GM23338 (cell line): ENCODE results near the gene UNC45A. TPM values are rescaled to one million over a fixed set of nuclear protein-coding genes. Genes with fewer than 3 reads are reported as not detected.

Source experiments
- ATAC-seq: fragments of 200-7000 bp; cut with Tn5 transposase; 3 replicates; pipeline ENCODE4 v1.9.1; 2020
- DNase-seq: peaks from one replicate; pipeline ENCODE4 v3.0.0-alpha.2; 2015; ENCODE audit warnings: low spot score
- H2AFZ ChIP-seq: fragments of 200-600 bp; sonication (generic); 2 replicates; pipeline ENCODE4 v1.8.0; 2016; ENCODE audit warnings: antibody characterized with exemption, mild to moderate bottlenecking, moderate library complexity
- H3F3A ChIP-seq: fragments of 200-600 bp; sonication (generic); replicated peaks from 2 replicates; pipeline ENCODE4 v1.8.0; 2017; ENCODE audit warnings: antibody characterized with exemption, mixed run types, low read depth
- H3K27ac ChIP-seq: fragments of 200-600 bp; sonication (generic); 2 replicates; pipeline ENCODE4 v1.6.1; 2016; ENCODE audit warnings: low read depth
- H3K27me3 ChIP-seq: fragments of 200-600 bp; sonication (generic); 2 replicates; pipeline ENCODE4 v1.8.0; 2016; ENCODE audit warnings: mild to moderate bottlenecking, mixed run types, moderate library complexity; ENCODE audit not compliant: insufficient read depth
- H3K36me3 ChIP-seq: fragments of 200-600 bp; sonication (generic); 2 replicates; pipeline ENCODE4 v1.8.0; 2016; ENCODE audit warnings: mild to moderate bottlenecking; ENCODE audit not compliant: insufficient read depth
- H3K4me1 ChIP-seq: fragments of 200-600 bp; sonication (generic); 2 replicates; pipeline ENCODE4 v1.8.0; 2016; ENCODE audit warnings: mild to moderate bottlenecking, moderate library complexity; ENCODE audit not compliant: insufficient read depth
- H3K4me2 ChIP-seq: fragments of 200-600 bp; sonication (generic); 2 replicates; pipeline ENCODE4 v1.7.1; 2017; ENCODE audit warnings: mixed run types
- H3K4me3 ChIP-seq: fragments of 200-600 bp; sonication (generic); 2 replicates; pipeline ENCODE4 v1.6.1; 2016; ENCODE audit warnings: mixed run types
- H3K79me2 ChIP-seq: fragments of 200-600 bp; sonication (generic); replicated peaks from 2 replicates; pipeline ENCODE4 v1.8.0; 2017; ENCODE audit warnings: mild to moderate bottlenecking; ENCODE audit not compliant: insufficient read depth
- H3K9me2 ChIP-seq: fragments of 200-600 bp; sonication (generic); 2 replicates; pipeline ENCODE4 v1.8.0; 2017; ENCODE audit not compliant: insufficient read depth
- H4K20me1 ChIP-seq: fragments of 200-600 bp; sonication (generic); replicated peaks from 2 replicates; pipeline ENCODE4 v1.8.0; 2017; ENCODE audit warnings: mild to moderate bottlenecking; ENCODE audit not compliant: insufficient read depth
- H3K27ac Mint-ChIP-seq: 2 replicates; pipeline ENCODE4 v1.8.0; 2020; ENCODE audit warnings: inconsistent platforms, mild to moderate bottlenecking, moderate library complexity, mixed read lengths
- H3K27me3 Mint-ChIP-seq: 3 replicates; pipeline ENCODE4 v1.8.0; 2022; ENCODE audit warnings: low read depth, mild to moderate bottlenecking, moderate library complexity, mixed read lengths, inconsistent platforms; ENCODE audit not compliant: insufficient read depth, poor library complexity
- H3K36me3 Mint-ChIP-seq: 3 replicates; pipeline ENCODE4 v1.8.0; 2021; ENCODE audit warnings: low read depth, mild to moderate bottlenecking, inconsistent platforms, moderate library complexity, mixed read lengths
- H3K4me1 Mint-ChIP-seq: 3 replicates; pipeline ENCODE4 v1.8.0; 2020; ENCODE audit warnings: mild to moderate bottlenecking, inconsistent platforms, mixed read lengths
- H3K4me3 Mint-ChIP-seq: 3 replicates; pipeline ENCODE4 v1.8.0; 2021; ENCODE audit warnings: moderate library complexity, mild to moderate bottlenecking, inconsistent platforms, mixed read lengths
- H3K9me3 Mint-ChIP-seq: 3 replicates; pipeline ENCODE4 v1.8.0; 2020; ENCODE audit warnings: moderate library complexity, mild to moderate bottlenecking, inconsistent platforms, mixed read lengths
- CREB1 ChIP-seq: fragments of 250-450 bp; sonication (Bioruptor Pico); IDR thresholded peaks from 2 replicates; pipeline ENCODE4 v1.5.0; 2020; ENCODE audit warnings: low read depth, mild to moderate bottlenecking, moderate library complexity
- EZH2 ChIP-seq: fragments of 200-600 bp; sonication (generic); IDR thresholded peaks from one replicate; pipeline ENCODE4 v1.8.0; 2017; ENCODE audit warnings: antibody characterized with exemption, mild to moderate bottlenecking, low read depth; ENCODE audit not compliant: unreplicated experiment
- EZH2phosphoT487 ChIP-seq: fragments of 200-600 bp; sonication (generic); IDR thresholded peaks from one replicate; pipeline ENCODE4 v1.8.1; 2018; ENCODE audit warnings: antibody characterized with exemption; ENCODE audit not compliant: unreplicated experiment
- JUNB ChIP-seq: IDR thresholded peaks from one replicate; pipeline ENCODE4 v1.6.1; 2016; ENCODE audit warnings: antibody characterized with exemption; ENCODE audit not compliant: unreplicated experiment
- NANOG ChIP-seq: IDR thresholded peaks from 2 replicates; pipeline ENCODE4 v1.6.1; 2016; ENCODE audit warnings: antibody characterized with exemption, borderline replicate concordance
- POLR2AphosphoS5 ChIP-seq: IDR thresholded peaks from 2 replicates; pipeline ENCODE4 v1.6.1; 2016; ENCODE audit warnings: antibody characterized with exemption, low read depth
- STAT1 ChIP-seq: IDR thresholded peaks from one replicate; pipeline ENCODE4 v1.6.1; 2016; ENCODE audit warnings: antibody characterized with exemption; ENCODE audit not compliant: unreplicated experiment
- ZNF114 ChIP-seq: fragments of 250-450 bp; sonication (Bioruptor Pico); IDR thresholded peaks from 2 replicates; pipeline ENCODE4 v1.5.0; 2020; ENCODE audit warnings: mild to moderate bottlenecking, moderate library complexity
- ZNF331 ChIP-seq: fragments of 250-450 bp; sonication (Bioruptor Pico); IDR thresholded peaks from 2 replicates; pipeline ENCODE4 v1.5.0; 2020; ENCODE audit warnings: low read depth, mild to moderate bottlenecking, moderate library complexity
- ZNF462 ChIP-seq: fragments of 250-450 bp; sonication (Bioruptor Pico); IDR thresholded peaks from 2 replicates; pipeline ENCODE4 v1.5.0; 2020; ENCODE audit warnings: mild to moderate bottlenecking, moderate library complexity
- polyA plus RNA-seq: library from polyadenylated mRNA; unstranded; fragments of >200 nt; fragmentation: Nextera tagmentation; extraction: Ambion mirVana; gene quantifications from 2 replicates; pipeline ENCODE4 v1.2.1, GENCODE V29; 2016
- total RNA-seq: library from RNA; depleted of rRNA; stranded (reverse); fragments of >200 nt; shearing (Covaris generic); gene quantifications from 2 replicates; pipeline ENCODE4 v1.2.3, GENCODE V29; 2014
- TF ChIP-seq, protein P1 (sequence below), 2 experiments: fragments of 200-600 bp in 1 of 2; sonication (generic) in 1 of 2; conservative IDR thresholded peaks; 2 replicates each; pipeline versions ENCODE4 v1.5.1 to v1.6.1; 2016 to 2017; ENCODE audit warnings: antibody characterized with exemption in 2 of 2, low read depth in 2 of 2, mild to moderate bottlenecking in 2 of 2, moderate library complexity in 1 of 2

UNC45A gene
- total and polyA plus RNA-seq, 2 experiments from 2014 or later, result 40.2 to 86.8 TPM

DNA sequence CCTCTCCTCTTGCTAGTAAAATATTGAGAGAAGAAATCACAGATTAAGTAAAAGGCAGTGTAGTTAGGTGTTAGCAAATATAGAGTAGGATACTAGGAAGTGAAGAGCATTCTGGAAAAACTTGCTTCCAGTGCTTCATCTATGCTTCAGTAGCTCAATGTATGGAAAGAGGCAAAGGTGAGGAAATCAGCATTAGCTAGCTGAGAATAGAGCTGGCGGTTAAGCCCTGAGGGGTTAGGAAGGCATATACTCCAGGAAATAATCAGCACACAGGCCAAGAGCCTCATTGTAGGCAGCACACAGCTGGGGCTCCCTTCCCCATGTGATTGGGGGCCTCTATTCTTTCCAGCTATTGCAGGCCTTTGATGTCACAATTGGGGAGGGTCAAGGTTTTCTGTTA lies 33.3 kb downstream of the UNC45A start:
- Histone ChIP-seq H3K4me1 (no peaks in the 10 kb centered on the region), H2AFZ (no peak overlapping the region), H3K9me2 (no peaks in the 10 kb centered on the region), H3K4me2 (no peak overlapping the region), H4K20me1 (peaks cover 14% of the 10 kb centered on the region), H3K36me3 (peaks cover 72% of the 10 kb centered on the region), H3K4me3 (no peak overlapping the region), H3K27me3 (no peaks in the 10 kb centered on the region), H3F3A (peaks cover 6% of the 10 kb centered on the region; the same call in 1 of the 2 replicates), H3K27ac (no peak overlapping the region), H3K79me2 (no peaks in the 10 kb centered on the region; the same call in 1 of the 2 replicates)
- Mint-ChIP-seq H3K27ac (no peak overlapping the region), H3K36me3 (peaks cover 80% of the 10 kb centered on the region), H3K4me3 (no peak overlapping the region), H3K27me3 (peaks cover 5% of the 10 kb centered on the region), H3K9me3 (no peaks in the 10 kb centered on the region), H3K4me1 (no peaks in the 10 kb centered on the region)
- ATAC-seq (no peak), DNase-seq (no peak)
- no peak for TF ChIP-seq STAT1
- TF ChIP-seq EZH2phosphoT487, result no peak
- no peak for TF ChIP-seq ZNF462 (CRISPR knock-in tag)
- TF ChIP-seq CREB1 (CRISPR knock-in tag), result no peak
- no peak for TF ChIP-seq EZH2
- TF ChIP-seq, protein P1, sequence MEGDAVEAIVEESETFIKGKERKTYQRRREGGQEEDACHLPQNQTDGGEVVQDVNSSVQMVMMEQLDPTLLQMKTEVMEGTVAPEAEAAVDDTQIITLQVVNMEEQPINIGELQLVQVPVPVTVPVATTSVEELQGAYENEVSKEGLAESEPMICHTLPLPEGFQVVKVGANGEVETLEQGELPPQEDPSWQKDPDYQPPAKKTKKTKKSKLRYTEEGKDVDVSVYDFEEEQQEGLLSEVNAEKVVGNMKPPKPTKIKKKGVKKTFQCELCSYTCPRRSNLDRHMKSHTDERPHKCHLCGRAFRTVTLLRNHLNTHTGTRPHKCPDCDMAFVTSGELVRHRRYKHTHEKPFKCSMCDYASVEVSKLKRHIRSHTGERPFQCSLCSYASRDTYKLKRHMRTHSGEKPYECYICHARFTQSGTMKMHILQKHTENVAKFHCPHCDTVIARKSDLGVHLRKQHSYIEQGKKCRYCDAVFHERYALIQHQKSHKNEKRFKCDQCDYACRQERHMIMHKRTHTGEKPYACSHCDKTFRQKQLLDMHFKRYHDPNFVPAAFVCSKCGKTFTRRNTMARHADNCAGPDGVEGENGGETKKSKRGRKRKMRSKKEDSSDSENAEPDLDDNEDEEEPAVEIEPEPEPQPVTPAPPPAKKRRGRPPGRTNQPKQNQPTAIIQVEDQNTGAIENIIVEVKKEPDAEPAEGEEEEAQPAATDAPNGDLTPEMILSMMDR (conservative IDR thresholded peaks at IDR 0.05; ENCODE audit: low read depth in 2 of 2), result no peak
- no peak for TF ChIP-seq NANOG
- TF ChIP-seq JUNB, result no peak
- no peak for TF ChIP-seq ZNF114
- no peak for TF ChIP-seq ZNF331
- TF ChIP-seq POLR2AphosphoS5, result no peak
